Activated CD4-positive, alpha-beta T cell treated with anti-CD3 and anti-CD28 coated beads for 36 hours (primary cell): ENCODE results near the gene SPINK8. TPM values are rescaled to one million over a fixed set of nuclear protein-coding genes. Genes with fewer than 3 reads are reported as not detected.
"Not testable (repeated sequence)": the region's sequence is repeated elsewhere in the genome, so short reads cannot be mapped to it uniquely, and the experiment has no call there.

Source experiments
- ATAC-seq: fragments of 200-7000 bp; cut with Tn5 transposase; one replicate; pipeline ENCODE4 v1.10.0; 2021; ENCODE audit warnings: mild to moderate bottlenecking, moderate library complexity
- CTCF ChIA-PET: fragments of 350-600 bp; sonication (Branson Sonifier 250); formaldehyde crosslinking; loops from one replicate; lab custom pipeline; 2021; ENCODE audit warnings: antibody characterized with exemption; lab: Charles Lee
- POLR2A ChIA-PET: fragments of 350-600 bp; sonication (Branson Sonifier 250); formaldehyde crosslinking; loops from one replicate; lab custom pipeline; 2021; ENCODE audit warnings: antibody characterized with exemption, inconsistent platforms; lab: Charles Lee
- DNase-seq: peaks from one replicate; pipeline ENCODE4 v3.0.0-alpha.2; 2020
- H3K27ac Mint-ChIP-seq: one replicate; pipeline ENCODE4 v1.8.0; 2021; ENCODE audit warnings: mixed read lengths
- H3K27me3 Mint-ChIP-seq: one replicate; pipeline ENCODE4 v1.8.0; 2021; ENCODE audit warnings: mixed read lengths
- H3K36me3 Mint-ChIP-seq: one replicate; pipeline ENCODE4 v1.8.0; 2021; ENCODE audit warnings: low read depth, mixed read lengths
- H3K4me1 Mint-ChIP-seq: one replicate; pipeline ENCODE4 v1.8.0; 2021; ENCODE audit warnings: mixed read lengths
- H3K4me3 Mint-ChIP-seq: one replicate; pipeline ENCODE4 v1.8.0; 2021; ENCODE audit warnings: mild to moderate bottlenecking, moderate library complexity, mixed read lengths
- H3K9me3 Mint-ChIP-seq: one replicate; pipeline ENCODE4 v1.8.0; 2021; ENCODE audit warnings: low read depth, mixed read lengths
- intact Hi-C, 2 experiments: fragments of 100-400 bp; cut with DNase I in 1 of 2; cut with micrococcal nuclease in 1 of 2; formaldehyde crosslinking; loops; one replicate each; pipeline versions ENCODE4 v1.14.2 to v1.15.1; 2022 to 2024; cut with DNase I, micrococcal nuclease
- total RNA-seq, 2 experiments: library from RNA; stranded (reverse); gene quantifications; one replicate each; pipeline ENCODE4 v1.2.3, GENCODE V29; 2021

SPINK8 gene
- total RNA-seq, 2 experiments from 2014 or later = not detected

DNA sequence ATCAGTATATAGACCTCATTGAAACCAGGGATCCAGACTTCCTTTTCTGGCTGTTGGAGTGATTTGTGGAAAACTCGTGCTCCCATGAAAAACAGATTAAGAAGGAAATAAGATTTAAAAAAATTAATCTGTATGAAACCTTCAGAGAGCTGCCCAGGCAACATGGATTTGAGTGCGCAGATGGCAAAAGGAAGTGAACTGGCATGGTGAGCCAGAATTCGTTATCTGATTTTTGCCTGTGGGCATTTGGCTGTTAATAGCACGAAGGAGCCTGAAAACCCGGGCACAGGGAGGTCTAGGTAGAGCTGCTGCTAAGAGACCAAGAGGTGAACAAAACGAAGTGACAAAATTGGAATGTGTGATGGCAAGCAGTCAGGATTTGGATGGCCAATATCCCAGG lies 19.1 kb upstream of the SPINK8 start:
- DNase-seq (no peak), ATAC-seq (no peak)
- CTCF ChIA-PET = interaction anchor here (0.6 to 0.7 kb wide), 2 partner anchors 67 to 119 kb away, joined by 3 read pairs; no protein-coding TSS in a partner anchor
- Mint-ChIP-seq H3K36me3 (no peaks in the 10 kb centered on the region), H3K9me3 (no peaks in the 10 kb centered on the region), H3K4me3 (no peak overlapping the region), H3K4me1 (no peaks in the 10 kb centered on the region), H3K27me3 (peaks cover 17% of the 10 kb centered on the region), H3K27ac (no peak overlapping the region)
- intact Hi-C loops = no loop called here
- POLR2A ChIA-PET = no interaction called here

DNA sequence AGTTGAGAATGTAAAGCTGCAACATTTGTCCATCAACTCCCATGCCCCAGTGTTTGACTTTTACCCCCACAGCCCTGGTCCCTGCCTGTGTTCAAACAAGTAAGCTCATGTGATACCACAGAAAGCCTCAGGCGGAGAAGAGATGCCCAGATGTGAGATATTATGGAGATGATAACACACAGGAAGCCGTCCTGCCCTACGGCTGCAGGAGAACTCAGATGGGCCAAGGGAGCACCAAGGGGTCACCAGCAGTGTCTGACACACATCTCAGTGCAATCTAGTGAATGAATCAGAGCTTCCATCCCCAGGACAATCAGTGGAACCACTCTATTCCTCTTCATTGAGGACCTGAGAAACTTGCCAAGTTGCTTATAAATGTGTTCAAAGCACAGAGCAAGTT lies 14.0 kb upstream of the SPINK8 start:
- Mint-ChIP-seq H3K9me3 (no peaks in the 10 kb centered on the region), H3K27ac (no peak overlapping the region), H3K36me3 (no peaks in the 10 kb centered on the region), H3K27me3 (peaks cover 3% of the 10 kb centered on the region), H3K4me3 (no peak overlapping the region), H3K4me1 (no peaks in the 10 kb centered on the region)
- ATAC-seq (no peak), DNase-seq (no peak)
- ChIA-PET CTCF (interaction anchor here (1.7 kb wide), 1 partner anchor 88 kb away, joined by 7 read pairs; no protein-coding TSS in a partner anchor), POLR2A (no interaction called here)
- intact Hi-C loops = no loop called here

DNA sequence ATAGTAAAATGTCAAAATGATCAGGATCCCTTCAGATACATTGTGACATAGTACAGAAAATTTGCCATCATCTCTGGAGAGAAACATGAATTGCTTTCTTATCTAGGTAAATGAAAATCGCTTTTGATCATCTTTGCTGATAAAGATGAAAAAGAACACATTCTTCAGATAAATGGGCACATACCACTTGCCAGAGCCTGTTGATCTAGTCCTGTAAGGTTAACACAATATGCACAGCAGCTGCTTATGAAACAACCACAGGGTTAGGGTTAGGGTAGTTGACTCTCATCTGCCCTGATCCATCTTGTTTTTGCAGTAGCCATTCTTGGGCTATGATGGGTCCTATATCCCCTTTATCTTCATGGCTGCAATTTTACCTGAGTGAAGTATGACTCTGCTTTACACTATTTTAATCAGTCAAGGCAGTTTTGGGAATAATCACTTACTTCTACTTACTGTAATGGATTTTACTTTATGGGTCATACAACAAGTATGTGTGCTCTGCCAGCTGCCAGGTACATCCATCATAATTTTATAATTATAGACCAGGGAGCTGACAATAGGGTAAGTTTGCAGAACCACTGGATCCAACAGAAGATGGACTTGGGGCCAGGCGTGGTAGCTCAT lies 12.6 kb upstream of the SPINK8 start:
- ChIA-PET CTCF (interaction anchor here (0.7 to 1.7 kb wide), 2 partner anchors 15 to 90 kb away, joined by 3 to 7 read pairs; no protein-coding TSS in a partner anchor), POLR2A (no interaction called here)
- DNase-seq (no peak), ATAC-seq (no peak)
- Mint-ChIP-seq H3K9me3 (no peaks in the 10 kb centered on the region), H3K4me1 (no peaks in the 10 kb centered on the region), H3K36me3 (no peaks in the 10 kb centered on the region), H3K27ac (no peak overlapping the region), H3K4me3 (no peak overlapping the region), H3K27me3 (no peaks in the 10 kb centered on the region)
- intact Hi-C loops = no loop called here

DNA sequence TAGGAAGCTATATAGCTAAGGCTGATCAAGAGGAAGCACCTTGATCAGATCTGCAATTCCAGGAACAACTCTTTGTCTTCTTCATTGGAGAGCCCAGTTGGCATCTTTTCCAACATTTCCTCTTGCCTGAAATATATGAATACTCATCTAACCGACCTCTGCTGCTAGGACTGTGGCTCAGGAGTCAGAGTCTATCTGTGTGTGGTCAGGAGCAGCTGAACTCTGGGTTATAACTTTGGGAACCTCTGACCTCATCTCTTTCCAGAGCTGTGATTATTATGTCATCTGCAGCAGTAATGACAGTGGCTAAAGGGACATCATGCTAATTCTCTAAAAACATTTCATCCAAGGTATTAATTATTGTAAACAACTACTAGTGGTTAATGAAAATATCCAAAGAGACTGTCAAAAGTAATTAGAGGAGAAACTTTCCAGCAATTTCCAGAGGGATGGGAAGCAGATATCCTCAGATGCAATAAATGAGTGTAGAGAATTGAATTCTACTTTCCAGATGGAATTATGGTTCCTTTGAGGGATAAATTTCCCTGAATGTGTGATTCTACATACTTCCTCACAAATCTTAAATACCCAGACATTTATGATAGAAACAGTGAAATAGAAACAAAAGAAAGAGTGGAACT lies 11.5 kb upstream of the SPINK8 start:
- no peak overlapping the region for H3K27ac Mint-ChIP-seq
- H3K4me3 Mint-ChIP-seq = no peak overlapping the region
- POLR2A ChIA-PET = no interaction called here
- H3K27me3 Mint-ChIP-seq = no peaks in the 10 kb centered on the region
- no peaks in the 10 kb centered on the region for H3K9me3 Mint-ChIP-seq
- no peaks in the 10 kb centered on the region for H3K36me3 Mint-ChIP-seq
- no peak for DNase-seq
- intact Hi-C loops = no loop called here
- no peak for ATAC-seq
- CTCF ChIA-PET = interaction anchor here (0.9 kb wide), 2 partner anchors 56 to 91 kb away, joined by 3 to 4 read pairs; no protein-coding TSS in a partner anchor
- H3K4me1 Mint-ChIP-seq = no peaks in the 10 kb centered on the region

DNA sequence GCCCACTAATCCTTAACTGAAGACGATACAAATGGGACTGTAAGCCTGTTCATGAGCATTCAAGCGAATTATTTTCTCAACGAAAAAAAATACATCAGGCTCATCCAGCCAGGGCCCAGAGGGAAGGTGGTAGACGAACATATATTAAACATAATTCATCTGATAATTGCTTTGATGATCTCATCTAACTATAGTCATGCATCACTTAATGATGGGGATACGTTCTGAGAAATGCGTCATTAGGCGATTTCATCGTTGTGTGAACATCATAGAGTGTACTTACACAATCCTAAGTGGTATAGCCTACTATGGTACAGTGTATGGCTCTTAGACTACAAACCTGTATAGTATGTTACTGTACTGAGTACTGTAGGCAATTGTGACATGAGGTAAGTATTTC lies 10.0 kb upstream of the SPINK8 start:
- Mint-ChIP-seq H3K9me3 (no peaks in the 10 kb centered on the region), H3K36me3 (no peaks in the 10 kb centered on the region), H3K4me3 (no peak overlapping the region), H3K27ac (no peak overlapping the region), H3K27me3 (no peaks in the 10 kb centered on the region), H3K4me1 (no peaks in the 10 kb centered on the region)
- intact Hi-C loops = no loop called here
- ATAC-seq (no peak), DNase-seq (no peak)
- POLR2A ChIA-PET = no interaction called here
- CTCF ChIA-PET = interaction anchor here (0.7 kb wide), 1 partner anchor 124 kb away, joined by 3 read pairs; no protein-coding TSS in a partner anchor

DNA sequence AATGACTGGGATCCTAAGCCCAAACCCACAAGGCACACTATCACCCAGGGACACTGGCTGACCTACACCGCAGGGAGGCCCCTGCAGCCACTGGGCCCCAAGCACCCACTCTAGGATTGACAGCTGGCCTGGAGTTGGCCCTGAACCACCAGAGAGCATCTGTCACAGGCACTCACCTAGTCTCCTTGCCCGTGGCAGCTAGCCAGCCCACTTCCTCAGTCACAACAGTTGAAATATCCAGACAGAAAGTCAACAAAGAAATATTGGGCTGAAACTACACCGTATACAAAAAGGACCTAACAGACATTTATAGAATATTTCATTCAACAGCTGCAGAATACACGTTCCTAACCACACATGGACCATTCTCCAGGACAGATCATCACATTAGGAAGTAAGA lies 5.2 kb upstream of the SPINK8 start:
- Mint-ChIP-seq H3K4me1 (no peaks in the 10 kb centered on the region), H3K27ac (no peak overlapping the region), H3K4me3 (no peak overlapping the region), H3K36me3 (no peaks in the 10 kb centered on the region), H3K27me3 (peaks cover 5% of the 10 kb centered on the region), H3K9me3 (no peaks in the 10 kb centered on the region)
- intact Hi-C loops = no loop called here
- ATAC-seq = no peak
- ChIA-PET POLR2A (no interaction called here), CTCF (interaction anchor here (0.6 kb wide), 1 partner anchor 19 kb away, joined by 4 read pairs; no protein-coding TSS in a partner anchor)
- no peak for DNase-seq

DNA sequence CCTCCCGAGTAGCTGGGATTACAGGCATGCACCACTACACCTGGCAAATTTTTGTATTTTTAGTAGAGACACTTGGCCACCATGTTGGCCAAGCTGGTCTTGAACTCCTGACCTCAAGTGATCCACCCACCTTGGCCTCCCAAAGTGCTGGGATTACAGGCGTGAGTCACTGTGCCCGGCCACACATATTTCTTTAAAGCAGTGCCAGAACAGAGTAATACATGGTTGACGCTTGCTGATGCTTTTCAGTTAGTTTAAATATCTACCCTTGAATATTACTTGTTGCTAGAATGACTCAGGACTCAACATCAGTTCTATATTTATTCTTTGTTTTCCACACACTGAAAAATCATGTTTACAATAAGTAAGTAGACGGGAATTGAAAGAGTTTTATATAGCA lies 4.1 kb upstream of the SPINK8 start:
- H3K4me1 Mint-ChIP-seq, DNase-seq, POLR2A ChIA-PET, H3K27ac Mint-ChIP-seq, CTCF ChIA-PET, H3K36me3 Mint-ChIP-seq, H3K27me3 Mint-ChIP-seq, H3K9me3 Mint-ChIP-seq, ATAC-seq, H3K4me3 Mint-ChIP-seq, intact Hi-C loops: not testable (repeated sequence)

DNA sequence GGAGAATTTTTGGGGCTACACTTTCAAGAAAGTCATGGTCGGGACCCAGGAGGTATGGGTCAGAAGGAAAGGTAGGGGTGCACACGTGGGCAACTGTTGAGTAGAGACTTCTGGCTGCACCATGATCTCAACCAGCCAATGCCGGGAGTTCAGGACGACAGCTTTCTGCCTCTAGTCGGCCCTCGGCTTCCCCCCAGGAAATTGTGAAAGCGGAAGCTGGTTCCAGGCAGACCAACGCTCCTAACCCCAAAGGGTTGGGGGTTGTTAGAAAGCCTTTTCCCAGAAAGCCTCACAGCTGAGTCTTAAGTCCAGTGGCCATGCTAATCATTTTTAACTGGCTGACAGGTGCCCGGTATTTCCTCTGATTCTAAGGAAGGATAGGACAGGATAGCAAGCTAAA lies 1.8 kb upstream of the SPINK8 start:
- H3K36me3 Mint-ChIP-seq, CTCF ChIA-PET, intact Hi-C loops, H3K27ac Mint-ChIP-seq, H3K4me1 Mint-ChIP-seq, H3K9me3 Mint-ChIP-seq, H3K27me3 Mint-ChIP-seq, H3K4me3 Mint-ChIP-seq, ATAC-seq, DNase-seq, POLR2A ChIA-PET: not testable (repeated sequence)

DNA sequence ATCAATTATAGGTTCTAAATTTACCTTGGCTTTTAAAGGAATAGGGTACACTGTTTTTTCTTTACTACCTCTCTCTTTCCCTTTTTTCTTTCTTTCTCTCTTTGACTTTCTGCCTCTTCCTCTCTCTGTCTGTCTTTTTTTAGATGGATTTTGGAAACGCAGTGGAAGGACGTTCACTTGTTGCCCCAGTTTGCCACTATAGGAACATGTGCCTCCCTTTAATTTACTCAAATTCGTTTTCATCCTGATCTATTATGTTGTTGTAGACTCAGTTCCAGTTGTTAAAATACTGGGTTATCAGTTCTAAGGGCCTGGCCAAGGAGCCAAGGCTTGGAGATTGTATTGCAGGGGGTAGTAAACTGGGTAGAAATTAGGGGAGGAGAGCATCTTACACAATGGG lies 1.1 kb upstream of the SPINK8 start:
- peaks cover 5% of the 10 kb centered on the region for H3K27me3 Mint-ChIP-seq
- H3K4me1 Mint-ChIP-seq = no peaks in the 10 kb centered on the region
- intact Hi-C loops = no loop called here
- POLR2A ChIA-PET = no interaction called here
- H3K4me3 Mint-ChIP-seq = no peak overlapping the region
- H3K27ac Mint-ChIP-seq = no peak overlapping the region
- CTCF ChIA-PET = no interaction called here
- ATAC-seq = no peak
- no peaks in the 10 kb centered on the region for H3K36me3 Mint-ChIP-seq
- no peak for DNase-seq
- no peaks in the 10 kb centered on the region for H3K9me3 Mint-ChIP-seq

DNA sequence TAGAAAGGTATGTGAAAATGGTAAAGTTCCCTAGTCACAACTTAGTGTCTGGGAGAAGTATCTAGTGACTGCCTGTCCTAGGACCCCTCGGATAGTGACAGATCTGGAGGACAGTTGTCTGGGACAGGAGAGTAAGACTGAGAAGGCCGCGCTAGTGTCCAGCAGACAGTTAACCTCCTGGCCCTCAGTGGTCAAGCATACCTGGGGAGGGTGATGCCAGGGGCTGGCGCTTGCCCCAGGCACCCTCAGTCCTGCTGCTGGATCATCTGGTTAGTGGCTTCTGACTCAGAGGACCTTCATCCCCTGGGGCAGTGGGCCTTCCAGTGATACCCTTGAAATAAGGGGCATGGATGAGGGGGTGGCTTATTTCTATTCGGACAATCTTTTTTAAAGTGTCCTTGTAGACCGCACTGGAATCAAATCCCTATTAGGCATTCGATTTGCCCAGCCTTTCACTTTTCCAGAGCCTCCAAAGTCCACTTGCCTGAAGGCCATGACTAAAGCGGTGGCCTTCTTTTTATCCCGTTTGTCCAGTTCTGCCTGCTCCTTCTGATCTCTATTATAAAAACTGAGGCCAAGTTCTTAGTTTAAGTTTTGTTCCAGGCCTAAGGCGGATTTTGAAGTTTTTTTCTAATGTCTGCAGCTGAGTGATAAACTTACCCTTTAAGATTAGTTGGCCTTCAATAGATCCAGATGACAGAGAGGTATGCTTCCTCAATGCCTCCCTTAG lies 1.6 kb downstream of the SPINK8 start:
- H3K27me3 Mint-ChIP-seq, H3K36me3 Mint-ChIP-seq, ATAC-seq, DNase-seq, H3K9me3 Mint-ChIP-seq, H3K4me3 Mint-ChIP-seq, intact Hi-C loops, H3K4me1 Mint-ChIP-seq, H3K27ac Mint-ChIP-seq: not testable (repeated sequence)
- ChIA-PET CTCF (interaction anchor here (0.6 kb wide), 1 partner anchor 1459 kb away, joined by 3 read pairs; no protein-coding TSS in a partner anchor), POLR2A (interaction anchor here (0.6 kb wide), 1 partner anchor 32 kb away, joined by 3 read pairs; no protein-coding TSS in a partner anchor)

DNA sequence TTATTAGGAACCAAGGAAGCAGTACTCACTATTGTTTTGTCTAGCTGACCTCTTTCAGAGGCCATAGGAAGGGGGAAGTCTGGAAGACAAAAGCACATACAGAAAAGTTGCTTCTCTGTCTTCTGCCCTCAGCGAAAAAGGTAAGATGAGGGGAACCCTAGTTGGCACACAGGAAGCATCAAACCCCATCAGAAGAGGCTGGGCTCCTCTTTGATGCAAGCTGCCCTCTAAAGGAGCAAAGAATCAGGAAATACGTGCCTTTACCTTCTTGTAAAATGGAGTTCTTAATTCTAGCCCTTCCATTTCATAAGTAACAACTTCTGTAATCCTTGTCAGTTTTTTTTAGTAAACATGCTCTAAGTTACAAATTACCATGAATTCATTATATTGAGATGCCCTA lies 12.5 kb downstream of the SPINK8 start:
- ChIA-PET CTCF (interaction anchor here (1.1 to 1.6 kb wide), 2 partner anchors 9 to 36 kb away, joined by 3 to 4 read pairs; no protein-coding TSS in a partner anchor), POLR2A (no interaction called here)
- H3K36me3 Mint-ChIP-seq = no peaks in the 10 kb centered on the region
- no peaks in the 10 kb centered on the region for H3K27me3 Mint-ChIP-seq
- intact Hi-C loops = no loop called here
- peaks cover 4% of the 10 kb centered on the region for H3K4me1 Mint-ChIP-seq
- H3K9me3 Mint-ChIP-seq = peaks cover 2% of the 10 kb centered on the region
- ATAC-seq = no peak
- H3K4me3 Mint-ChIP-seq = no peak overlapping the region
- peak overlapping the region; percentile 37 for H3K27ac Mint-ChIP-seq
- no peak for DNase-seq
